HG02970 (cell line): ENCODE results near the gene DSP.

Source experiments
- ATAC-seq: cut with Tn5 transposase; IDR thresholded peaks from one replicate; pipeline ENCODE4 v1.9.1; 2021; ENCODE audit warnings: mild to moderate bottlenecking, moderate library complexity, moderate number of reproducible peaks; ENCODE audit not compliant: unreplicated experiment, low FRiP score

Gene DSP

GRCh38 chr6:7541175-7542064 lies at the start of gene DSP:
DSP (plus strand) TSS chr6:7541671; CDS start chr6:7541916, 245 bp downstream.
- no peak for ATAC-seq

GRCh38 chr6:7493866-7494265 lies 47.6 kb upstream of the DSP start:
- ATAC-seq, result no peak

- ATAC-seq, result no peak
Measured at GRCh38 chr6:7494638-7495037, 46.8 kb upstream of the DSP start.

GRCh38 chr6:7496266-7496875 lies 45.1 kb upstream of the DSP start:
- no peak for ATAC-seq

- ATAC-seq, result no peak
Measured at GRCh38 chr6:7500752-7501282, 40.7 kb upstream of the DSP start.

- no peak for ATAC-seq
Measured at GRCh38 chr6:7502743-7503142, 38.7 kb upstream of the DSP start.

- no peak for ATAC-seq
Measured at GRCh38 chr6:7504041-7504440, 37.4 kb upstream of the DSP start.

- no peak for ATAC-seq
Measured at GRCh38 chr6:7505189-7505699, 36.2 kb upstream of the DSP start.

- ATAC-seq, result no peak
Measured at GRCh38 chr6:7507600-7507999, 33.9 kb upstream of the DSP start.

GRCh38 chr6:7512320-7512719 lies 29.2 kb upstream of the DSP start:
- ATAC-seq, result no peak

- ATAC-seq, result no peak
Measured at GRCh38 chr6:7513529-7513928, 27.9 kb upstream of the DSP start.

GRCh38 chr6:7515363-7515762 lies 26.1 kb upstream of the DSP start:
- no peak for ATAC-seq

- ATAC-seq, result no peak
Measured at GRCh38 chr6:7518877-7519276, 22.6 kb upstream of the DSP start.

- no peak for ATAC-seq
Measured at GRCh38 chr6:7522873-7523272, 18.6 kb upstream of the DSP start.

GRCh38 chr6:7523922-7524321 lies 17.5 kb upstream of the DSP start:
- no peak for ATAC-seq

- no peak for ATAC-seq
Measured at GRCh38 chr6:7526755-7527154, 14.7 kb upstream of the DSP start.

- no peak for ATAC-seq
Measured at GRCh38 chr6:7528565-7528964, 12.9 kb upstream of the DSP start.

- ATAC-seq, result no peak
Measured at GRCh38 chr6:7529141-7529540, 12.3 kb upstream of the DSP start.

GRCh38 chr6:7532232-7532631 lies 9.2 kb upstream of the DSP start:
- ATAC-seq, result no peak

GRCh38 chr6:7532821-7533220 lies 8.7 kb upstream of the DSP start:
- no peak for ATAC-seq

GRCh38 chr6:7534192-7534591 lies 7.3 kb upstream of the DSP start:
- ATAC-seq, result no peak

- ATAC-seq, result no peak
Measured at GRCh38 chr6:7535498-7535897, 6.0 kb upstream of the DSP start.
